Bone marrow (tissue), 2 donors: ENCODE measurements around the gene CCDC106.

ENCODE experiments used
- DNase-seq, 2 donors: peaks; one replicate each; lab custom pipeline; 2025; lab: John Stamatoyannopoulos, UW

Gene CCDC106

DNA sequence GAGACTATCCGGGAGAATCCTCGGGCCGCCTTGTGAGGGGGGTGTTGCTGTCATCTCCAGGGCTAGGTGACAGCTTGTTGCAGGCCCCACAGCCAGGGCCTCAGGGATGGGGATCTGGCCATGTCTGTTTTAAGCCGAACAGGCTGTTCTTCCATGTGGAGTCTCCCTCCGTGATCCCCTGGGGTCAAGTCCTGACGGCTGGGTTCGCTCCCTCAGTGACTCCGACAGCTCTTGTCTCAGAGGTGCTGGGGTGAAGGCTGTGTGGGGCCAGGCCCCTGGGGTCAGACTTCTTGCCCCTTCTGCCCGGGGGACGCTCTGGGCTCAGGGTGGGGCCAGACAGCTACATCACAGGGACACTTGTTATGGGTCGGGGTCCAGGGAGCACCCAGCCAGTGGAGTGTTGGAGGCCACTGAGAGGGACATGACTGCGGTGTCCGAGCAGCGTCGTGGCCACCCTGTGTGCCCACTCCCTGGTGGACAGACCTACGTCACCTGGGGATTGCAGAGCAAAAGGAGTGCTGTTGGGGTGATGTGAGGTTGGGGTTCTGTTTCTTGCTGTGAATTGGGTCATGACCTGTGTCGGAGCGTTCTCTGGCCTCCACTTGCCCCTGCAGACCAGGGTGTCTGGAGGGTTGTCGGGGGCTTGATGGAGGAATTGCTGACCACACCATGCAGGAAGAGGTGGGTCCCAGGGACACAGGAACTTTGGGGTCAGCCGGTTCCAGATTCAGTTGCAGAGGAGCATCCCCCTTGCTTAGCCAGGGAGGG is 48.5 kb downstream of the CCDC106 start:
- no peak for DNase-seq

GRCh38 chr19:55697069-55697440 is 49.0 kb downstream of the CCDC106 start:
- no peak for DNase-seq

GRCh38 chr19:55697698-55698097 is 49.7 kb downstream of the CCDC106 start:
- no peak for DNase-seq

DNA sequence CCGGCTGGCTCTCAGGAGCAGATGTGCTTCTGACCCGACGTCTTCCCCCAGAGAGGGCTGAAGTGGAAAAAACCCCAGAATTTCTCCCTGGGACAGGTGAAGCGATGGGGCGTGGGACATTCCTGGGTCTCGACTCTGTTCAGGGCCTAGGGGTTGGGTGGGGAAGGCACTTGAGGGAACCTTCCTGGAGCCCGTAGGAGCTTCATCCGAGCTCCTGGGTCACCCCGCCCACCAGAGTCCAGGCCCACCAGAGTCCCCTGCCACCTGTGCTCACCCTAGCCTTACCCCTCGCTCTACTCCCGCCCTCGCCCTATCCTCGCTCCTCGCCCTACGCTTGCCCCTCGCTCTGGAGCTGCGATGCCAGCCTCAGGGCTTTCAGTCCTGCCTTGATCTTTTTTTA is 50.2 kb downstream of the CCDC106 start:
- no peak for DNase-seq

DNA sequence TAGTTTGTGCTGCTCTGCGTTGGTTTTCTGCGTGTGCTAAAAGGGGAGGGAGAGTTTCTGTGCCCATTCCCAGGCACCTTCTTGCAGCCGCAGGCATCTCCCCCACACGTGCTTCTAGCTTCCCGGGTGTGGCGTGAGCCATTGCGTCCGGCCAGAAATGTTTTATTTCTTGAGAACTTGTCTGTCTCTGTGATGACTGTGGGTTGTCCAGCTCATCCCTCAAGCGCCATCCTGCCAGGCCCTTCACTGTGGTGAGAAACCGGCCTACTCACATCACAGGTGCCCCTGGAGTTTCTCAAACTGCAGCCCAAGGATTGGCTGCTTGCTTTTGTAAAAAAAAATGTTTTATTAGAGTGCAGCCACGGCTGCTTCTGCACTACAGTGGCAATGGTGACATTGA is 51.2 kb downstream of the CCDC106 start:
- no peak for DNase-seq

DNA sequence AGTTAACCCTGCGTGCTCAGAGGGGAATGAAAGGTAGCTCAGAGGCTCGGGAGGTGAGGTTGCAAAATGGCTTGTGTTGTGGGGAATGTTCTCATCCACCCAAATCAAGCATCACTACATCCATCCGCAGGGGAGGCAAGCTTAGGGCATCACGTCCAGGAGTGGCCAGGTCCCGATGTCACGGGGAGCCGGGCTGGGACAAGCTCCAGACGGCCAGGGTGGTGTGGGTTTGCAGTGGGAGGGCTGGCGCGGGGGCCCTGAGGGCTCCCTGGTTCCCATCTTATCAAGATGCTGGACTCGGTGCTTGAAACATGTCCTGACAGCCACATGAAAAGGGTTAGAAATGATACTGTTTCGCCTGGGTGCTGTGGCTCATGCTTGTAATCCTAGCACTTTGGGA is 52.8 kb downstream of the CCDC106 start:
- DNase-seq = no peak

DNA sequence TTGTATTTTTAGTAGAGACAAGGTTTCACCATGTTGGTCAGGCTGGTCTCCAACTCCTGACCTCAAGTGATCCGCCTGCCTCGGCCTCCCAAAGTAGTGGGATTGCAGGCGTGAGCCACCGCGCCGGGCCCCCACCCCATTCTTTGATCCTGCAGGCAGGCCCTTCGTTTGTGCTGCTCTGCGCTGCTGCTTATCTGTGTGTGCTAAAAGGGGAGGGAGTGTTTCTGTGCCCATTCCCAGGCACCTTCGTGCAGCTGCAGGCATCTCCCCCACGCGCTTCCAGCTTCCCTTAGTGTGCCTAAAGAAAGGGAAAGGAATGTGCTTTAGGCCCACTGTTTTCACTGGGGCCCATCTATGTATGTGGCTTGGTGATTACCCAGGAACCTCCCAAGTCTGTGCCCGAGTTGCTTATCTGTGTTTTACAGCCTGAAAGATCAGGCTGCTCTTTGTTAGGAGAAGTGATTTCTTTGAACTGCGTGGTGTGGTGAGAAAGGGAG is 54.2 kb downstream of the CCDC106 start:
- DNase-seq = no peak
